H1 (cell line): ENCODE results near the gene SUSD5.

Experiments
- ASH2L ChIP-seq: fragments of 200-600, 300-600 bp; sonication (generic); IDR thresholded peaks from one replicate; pipeline ENCODE4 v1.7.1; 2017; ENCODE audit warnings: low read length
- BCL11A ChIP-seq, 2 experiments: IDR thresholded peaks; one replicate each; pipeline ENCODE4 v1.6.1; 2011; ENCODE audit warnings: low read depth in 2 of 2, low read length in 2 of 2, mild to moderate bottlenecking in 2 of 2
- GTF2F1 ChIP-seq: IDR thresholded peaks from 2 replicates; pipeline ENCODE4 v1.6.1; 2012; ENCODE audit warnings: low read depth, low read length, improper control_type of control experiment, borderline replicate concordance
- MAFK ChIP-seq: IDR thresholded peaks from 2 replicates; pipeline ENCODE4 v1.6.1; 2012; ENCODE audit warnings: low read depth, mild to moderate bottlenecking, improper control_type of control experiment, low read length
- MAX ChIP-seq: IDR thresholded peaks from 2 replicates; pipeline ENCODE4 v1.6.1; 2012; ENCODE audit warnings: inconsistent platforms
- POLR2A ChIP-seq, 2 experiments: IDR thresholded peaks; 1 replicate in 1 of 2; 2 replicates in 1 of 2; pipeline ENCODE4 v1.6.1; 2011; ENCODE audit warnings: low read depth in 2 of 2, low read length in 2 of 2, mild to moderate bottlenecking in 2 of 2; ENCODE audit errors: control extremely low read depth in 1 of 2
- TF ChIP-seq, protein P1 (sequence below), 3 experiments: IDR thresholded peaks; 1 replicate in 2 of 3; 2 replicates in 1 of 3; pipeline versions ENCODE4 v1.5.1 to v1.6.1; 2011; ENCODE audit warnings: low read length in 3 of 3, mild to moderate bottlenecking in 3 of 3, inconsistent platforms in 2 of 3, low read depth in 1 of 3, moderate library complexity in 1 of 3; ENCODE audit not compliant: insufficient read depth in 1 of 3; ENCODE audit errors: control extremely low read depth in 1 of 3

GRCh38 chr3:33194303-33194702 lies 24.3 kb downstream of the SUSD5 start:
- no peak for TF ChIP-seq POLR2A (IDR thresholded peaks at IDR 0.05; ENCODE audit: control extremely low read depth in 1 of 2, low read depth in 2 of 2, low read length in 2 of 2)
- TF ChIP-seq, protein P1, sequence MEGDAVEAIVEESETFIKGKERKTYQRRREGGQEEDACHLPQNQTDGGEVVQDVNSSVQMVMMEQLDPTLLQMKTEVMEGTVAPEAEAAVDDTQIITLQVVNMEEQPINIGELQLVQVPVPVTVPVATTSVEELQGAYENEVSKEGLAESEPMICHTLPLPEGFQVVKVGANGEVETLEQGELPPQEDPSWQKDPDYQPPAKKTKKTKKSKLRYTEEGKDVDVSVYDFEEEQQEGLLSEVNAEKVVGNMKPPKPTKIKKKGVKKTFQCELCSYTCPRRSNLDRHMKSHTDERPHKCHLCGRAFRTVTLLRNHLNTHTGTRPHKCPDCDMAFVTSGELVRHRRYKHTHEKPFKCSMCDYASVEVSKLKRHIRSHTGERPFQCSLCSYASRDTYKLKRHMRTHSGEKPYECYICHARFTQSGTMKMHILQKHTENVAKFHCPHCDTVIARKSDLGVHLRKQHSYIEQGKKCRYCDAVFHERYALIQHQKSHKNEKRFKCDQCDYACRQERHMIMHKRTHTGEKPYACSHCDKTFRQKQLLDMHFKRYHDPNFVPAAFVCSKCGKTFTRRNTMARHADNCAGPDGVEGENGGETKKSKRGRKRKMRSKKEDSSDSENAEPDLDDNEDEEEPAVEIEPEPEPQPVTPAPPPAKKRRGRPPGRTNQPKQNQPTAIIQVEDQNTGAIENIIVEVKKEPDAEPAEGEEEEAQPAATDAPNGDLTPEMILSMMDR (IDR thresholded peaks at IDR 0.05; ENCODE audit: control extremely low read depth in 1 of 3, insufficient read depth in 1 of 3, low read depth in 1 of 3, low read length in 3 of 3) = no peak
- no peak for TF ChIP-seq MAX
- TF ChIP-seq MAFK = no peak
- no peak for TF ChIP-seq ASH2L
- TF ChIP-seq BCL11A (IDR thresholded peaks at IDR 0.05; ENCODE audit: low read depth in 2 of 2, low read length in 2 of 2) = no peak
- no peak for TF ChIP-seq GTF2F1
